Adrenal gland (tissue), 5 donors: ENCODE measurements around the gene FIP1L1.

Source experiments
- POLR2A ChIP-seq, 2 donors: fragments of 450-650 bp; IDR thresholded peaks; one replicate each; pipeline ENCODE4 v1.6.1; 2017; ENCODE audit warnings: antibody characterized with exemption in 2 of 2, mild to moderate bottlenecking in 2 of 2, moderate library complexity in 1 of 2
- TF ChIP-seq, protein P1 (sequence below), 6 experiments: fragments of 450-650 bp in 4 of 6; fragments of 200-600 bp in 2 of 6; sonication (generic) in 1 of 6; IDR thresholded peaks; 1 replicate in 5 of 6; 2 replicates in 1 of 6; pipeline versions ENCODE4 v1.5.1 to v1.8.0; 2016 to 2021; ENCODE audit warnings: antibody characterized with exemption in 6 of 6, mild to moderate bottlenecking in 2 of 6, moderate library complexity in 1 of 6
- donor health status: DM: no; HTN: no; CAD: no.

DNA sequence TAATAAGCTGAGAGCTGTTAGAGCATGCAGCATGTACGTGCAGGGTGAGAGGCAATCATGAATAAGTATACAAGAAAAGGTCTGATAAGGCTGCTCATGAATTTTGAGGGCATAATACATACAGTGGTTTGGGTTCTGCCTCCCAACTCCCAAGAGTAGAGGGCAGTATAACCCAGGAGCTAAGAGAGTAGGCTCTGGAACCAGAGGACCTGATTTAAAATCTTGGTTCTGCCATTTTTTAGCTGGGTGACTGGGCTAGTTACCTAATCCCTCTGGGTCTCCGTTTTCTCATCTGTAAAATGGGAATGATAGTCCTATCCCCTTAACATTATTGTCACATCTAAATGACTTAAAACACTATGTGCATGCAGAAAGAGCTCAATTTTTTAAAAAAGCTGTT, 128.5 kb downstream of the FIP1L1 start:
- TF ChIP-seq, protein P1, sequence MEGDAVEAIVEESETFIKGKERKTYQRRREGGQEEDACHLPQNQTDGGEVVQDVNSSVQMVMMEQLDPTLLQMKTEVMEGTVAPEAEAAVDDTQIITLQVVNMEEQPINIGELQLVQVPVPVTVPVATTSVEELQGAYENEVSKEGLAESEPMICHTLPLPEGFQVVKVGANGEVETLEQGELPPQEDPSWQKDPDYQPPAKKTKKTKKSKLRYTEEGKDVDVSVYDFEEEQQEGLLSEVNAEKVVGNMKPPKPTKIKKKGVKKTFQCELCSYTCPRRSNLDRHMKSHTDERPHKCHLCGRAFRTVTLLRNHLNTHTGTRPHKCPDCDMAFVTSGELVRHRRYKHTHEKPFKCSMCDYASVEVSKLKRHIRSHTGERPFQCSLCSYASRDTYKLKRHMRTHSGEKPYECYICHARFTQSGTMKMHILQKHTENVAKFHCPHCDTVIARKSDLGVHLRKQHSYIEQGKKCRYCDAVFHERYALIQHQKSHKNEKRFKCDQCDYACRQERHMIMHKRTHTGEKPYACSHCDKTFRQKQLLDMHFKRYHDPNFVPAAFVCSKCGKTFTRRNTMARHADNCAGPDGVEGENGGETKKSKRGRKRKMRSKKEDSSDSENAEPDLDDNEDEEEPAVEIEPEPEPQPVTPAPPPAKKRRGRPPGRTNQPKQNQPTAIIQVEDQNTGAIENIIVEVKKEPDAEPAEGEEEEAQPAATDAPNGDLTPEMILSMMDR (IDR thresholded peaks at IDR 0.05), result no peak
- no peak for TF ChIP-seq POLR2A (IDR thresholded peaks at IDR 0.05)
